Raji (cell line): ENCODE data around the gene MPP3.

Experiments
- POLR2A ChIP-seq: IDR thresholded peaks from 2 replicates; pipeline ENCODE4 v1.6.1; 2011; ENCODE audit warnings: low read depth, low read length, control low read depth; ENCODE audit not compliant: insufficient read depth

The MPP3 gene

GRCh38 chr17:43832976-43833829, at the start of gene MPP3:
TSS of gene MPP3 (minus strand) at chr17:43833146. CDS start at chr17:43831906, 1,240 bp downstream.
- TF ChIP-seq POLR2A: no peak

- no peak for TF ChIP-seq POLR2A
These were observed 49.0 kb upstream of the MPP3 start for GRCh38 chr17:43881758-43882505.

- no peak for TF ChIP-seq POLR2A
These were observed 48.2 kb upstream of the MPP3 start for GRCh38 chr17:43881181-43881580.

GRCh38 chr17:43880420-43880991, 47.6 kb upstream of the MPP3 start:
- no peak for TF ChIP-seq POLR2A

- no peak for TF ChIP-seq POLR2A
These were observed 46.9 kb upstream of the MPP3 start for GRCh38 chr17:43879723-43880419.

- no peak for TF ChIP-seq POLR2A
These were observed 45.6 kb upstream of the MPP3 start for GRCh38 chr17:43878260-43879175.

GRCh38 chr17:43877451-43878155, 44.7 kb upstream of the MPP3 start:
- no peak for TF ChIP-seq POLR2A

GRCh38 chr17:43877031-43877430, 44.1 kb upstream of the MPP3 start:
- no peak for TF ChIP-seq POLR2A

- TF ChIP-seq POLR2A: no peak
These were observed 42.7 kb upstream of the MPP3 start for GRCh38 chr17:43875476-43876147.

GRCh38 chr17:43874293-43874692, 41.3 kb upstream of the MPP3 start:
- no peak for TF ChIP-seq POLR2A

- TF ChIP-seq POLR2A: no peak
These were observed 40.9 kb upstream of the MPP3 start for GRCh38 chr17:43873815-43874214.

- TF ChIP-seq POLR2A: no peak
These were observed 40.1 kb upstream of the MPP3 start for GRCh38 chr17:43873091-43873490.
